Panc1 (cell line): Measurements from ENCODE around the gene KRT6C. TPM values are rescaled to one million over a fixed set of nuclear protein-coding genes. Genes with fewer than 3 reads are reported as not detected.

ENCODE experiments used
- ATAC-seq: fragments of 200-7000 bp; cut with Tn5 transposase; 2 replicates; pipeline ENCODE4 v1.9.1; 2020; ENCODE audit warnings: mild to moderate bottlenecking, moderate library complexity
- BruUV-seq: library from RNA; stranded (reverse); fragments of 400-500 nt; replicated peaks from 2 replicates; lab custom pipeline; 2021; lab: Mats Ljungman, UMichigan
- CTCF ChIA-PET: fragments of 300-600 bp; sonication (Branson Sonifier 250); formaldehyde crosslinking; loops from one replicate; lab custom pipeline; 2022; ENCODE audit warnings: antibody characterized with exemption; lab: Charles Lee
- POLR2A ChIA-PET: fragments of 300-600 bp; sonication (Branson Sonifier 250); formaldehyde crosslinking; loops from one replicate; lab custom pipeline; 2022; ENCODE audit warnings: antibody characterized with exemption; lab: Charles Lee
- DNase-seq: peaks from one replicate; pipeline ENCODE4 v3.0.0-alpha.2; 2010; ENCODE audit warnings: low read depth, low spot score
- H3K27ac ChIP-seq: 2 replicates; pipeline ENCODE4 v1.5.1; 2011; ENCODE audit warnings: mild to moderate bottlenecking, low read length, inconsistent platforms
- H3K27me3 ChIP-seq: fragments of 200-500 bp; sonication (Bioruptor generic); 2 replicates; pipeline ENCODE4 v1.6.0; 2014; ENCODE audit warnings: low read length, inconsistent platforms; ENCODE audit not compliant: control insufficient read depth, insufficient read depth
- H3K36me3 ChIP-seq: fragments of 200-500 bp; sonication (Bioruptor generic); 2 replicates; pipeline ENCODE4 v1.5.1; 2014; ENCODE audit warnings: inconsistent platforms, mild to moderate bottlenecking, low read length, moderate library complexity; ENCODE audit not compliant: control insufficient read depth, insufficient read depth
- H3K4me1 ChIP-seq: 2 replicates; pipeline ENCODE4 v1.5.1; 2011; ENCODE audit warnings: inconsistent platforms, mild to moderate bottlenecking, low read length, moderate library complexity; ENCODE audit not compliant: control insufficient read depth, insufficient read depth
- H3K4me3 ChIP-seq, 2 experiments: 2 replicates each; pipeline ENCODE4 v1.5.1; 2011 to 2012; ENCODE audit warnings: low read depth in 2 of 2, low read length in 2 of 2, mild to moderate bottlenecking in 2 of 2, inconsistent platforms in 1 of 2, moderate library complexity in 1 of 2
- H3K9me3 ChIP-seq: fragments of 200-500 bp; sonication (Bioruptor generic); 2 replicates; pipeline ENCODE4 v1.5.1; 2014; ENCODE audit warnings: low read depth, mild to moderate bottlenecking, inconsistent platforms, low read length, moderate library complexity; ENCODE audit not compliant: control insufficient read depth, insufficient read depth
- POLR2AphosphoS5 ChIP-seq: IDR thresholded peaks from 2 replicates; pipeline ENCODE4 v1.6.1; 2012; ENCODE audit warnings: mild to moderate bottlenecking, low read depth, low read length, moderate library complexity
- SIN3A ChIP-seq: IDR thresholded peaks from 2 replicates; pipeline ENCODE4 v1.6.1; 2012; ENCODE audit warnings: low read depth, mild to moderate bottlenecking, low read length, moderate library complexity, borderline replicate concordance; ENCODE audit not compliant: insufficient read depth
- TCF7L2 ChIP-seq: IDR thresholded peaks from 2 replicates; pipeline ENCODE4 v1.6.1; 2011; ENCODE audit warnings: mild to moderate bottlenecking, low read depth, low read length, inconsistent platforms
- in situ Hi-C: cut with HindIII; loops from 2 replicates; pipeline ENCODE4 v1.10.0; 2016; ENCODE audit warnings: low sequenced_read_pairs, low pct_unique_long_range_greater_than_20kb
- intact Hi-C: fragments of 100-400 bp; cut with micrococcal nuclease; formaldehyde crosslinking; loops from one replicate; pipeline ENCODE4 v1.10.0; 2022; ENCODE audit not compliant: unreplicated experiment
- total RNA-seq: library from RNA; stranded (reverse); gene quantifications from one replicate; pipeline ENCODE4 v1.2.1, GENCODE V29; 2021; ENCODE audit not compliant: unreplicated experiment
- TF ChIP-seq, protein P1 (sequence below): fragments of 450-650 bp; IDR thresholded peaks from 2 replicates; pipeline ENCODE4 v1.5.1; 2017; ENCODE audit warnings: mild to moderate bottlenecking
- TF ChIP-seq, protein P2 (sequence below), 2 experiments: IDR thresholded peaks; 2 replicates each; pipeline ENCODE4 v1.6.1; 2011 to 2012; ENCODE audit warnings: low read depth in 2 of 2, control low read depth in 1 of 2, low read length in 1 of 2, mild to moderate bottlenecking in 1 of 2, moderate library complexity in 1 of 2; ENCODE audit not compliant: insufficient read depth in 1 of 2

The KRT6C gene
- total RNA-seq, 1 experiment from 2014 or later: not detected

DNA sequence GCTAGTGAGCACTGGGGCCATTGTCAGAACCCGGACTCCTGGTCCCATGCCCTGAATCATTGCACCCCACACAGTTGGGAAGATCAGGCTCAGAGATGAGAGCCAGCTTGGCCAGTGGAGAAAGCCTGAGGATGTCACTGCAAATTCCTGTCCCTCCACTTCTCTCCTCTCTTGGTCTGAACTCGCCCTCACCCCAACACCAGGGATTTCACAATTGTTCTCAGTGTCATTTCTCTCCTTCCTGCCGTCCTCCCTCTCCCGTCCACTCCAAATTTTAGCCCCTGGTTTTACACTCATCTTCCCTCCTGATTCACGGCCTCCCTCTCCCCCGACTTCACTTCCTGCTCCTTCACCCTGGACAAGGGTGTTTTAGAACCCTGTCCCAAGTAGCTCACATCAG lies 50.6 kb downstream of the KRT6C start:
- Histone ChIP-seq H3K27me3 (no peaks in the 10 kb centered on the region), H3K36me3 (no peaks in the 10 kb centered on the region), H3K4me1 (no peaks in the 10 kb centered on the region), H3K27ac (no peak overlapping the region), H3K9me3 (no peaks in the 10 kb centered on the region), H3K4me3 (no peak overlapping the region)
- DNase-seq: no peak
- in situ Hi-C loops (no loop called here), intact Hi-C loops (no loop called here)
- BruUV-seq: no TSS peak
- TF ChIP-seq, protein P1, sequence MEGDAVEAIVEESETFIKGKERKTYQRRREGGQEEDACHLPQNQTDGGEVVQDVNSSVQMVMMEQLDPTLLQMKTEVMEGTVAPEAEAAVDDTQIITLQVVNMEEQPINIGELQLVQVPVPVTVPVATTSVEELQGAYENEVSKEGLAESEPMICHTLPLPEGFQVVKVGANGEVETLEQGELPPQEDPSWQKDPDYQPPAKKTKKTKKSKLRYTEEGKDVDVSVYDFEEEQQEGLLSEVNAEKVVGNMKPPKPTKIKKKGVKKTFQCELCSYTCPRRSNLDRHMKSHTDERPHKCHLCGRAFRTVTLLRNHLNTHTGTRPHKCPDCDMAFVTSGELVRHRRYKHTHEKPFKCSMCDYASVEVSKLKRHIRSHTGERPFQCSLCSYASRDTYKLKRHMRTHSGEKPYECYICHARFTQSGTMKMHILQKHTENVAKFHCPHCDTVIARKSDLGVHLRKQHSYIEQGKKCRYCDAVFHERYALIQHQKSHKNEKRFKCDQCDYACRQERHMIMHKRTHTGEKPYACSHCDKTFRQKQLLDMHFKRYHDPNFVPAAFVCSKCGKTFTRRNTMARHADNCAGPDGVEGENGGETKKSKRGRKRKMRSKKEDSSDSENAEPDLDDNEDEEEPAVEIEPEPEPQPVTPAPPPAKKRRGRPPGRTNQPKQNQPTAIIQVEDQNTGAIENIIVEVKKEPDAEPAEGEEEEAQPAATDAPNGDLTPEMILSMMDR: no peak
- no peak for TF ChIP-seq POLR2AphosphoS5
- TF ChIP-seq, protein P2, sequence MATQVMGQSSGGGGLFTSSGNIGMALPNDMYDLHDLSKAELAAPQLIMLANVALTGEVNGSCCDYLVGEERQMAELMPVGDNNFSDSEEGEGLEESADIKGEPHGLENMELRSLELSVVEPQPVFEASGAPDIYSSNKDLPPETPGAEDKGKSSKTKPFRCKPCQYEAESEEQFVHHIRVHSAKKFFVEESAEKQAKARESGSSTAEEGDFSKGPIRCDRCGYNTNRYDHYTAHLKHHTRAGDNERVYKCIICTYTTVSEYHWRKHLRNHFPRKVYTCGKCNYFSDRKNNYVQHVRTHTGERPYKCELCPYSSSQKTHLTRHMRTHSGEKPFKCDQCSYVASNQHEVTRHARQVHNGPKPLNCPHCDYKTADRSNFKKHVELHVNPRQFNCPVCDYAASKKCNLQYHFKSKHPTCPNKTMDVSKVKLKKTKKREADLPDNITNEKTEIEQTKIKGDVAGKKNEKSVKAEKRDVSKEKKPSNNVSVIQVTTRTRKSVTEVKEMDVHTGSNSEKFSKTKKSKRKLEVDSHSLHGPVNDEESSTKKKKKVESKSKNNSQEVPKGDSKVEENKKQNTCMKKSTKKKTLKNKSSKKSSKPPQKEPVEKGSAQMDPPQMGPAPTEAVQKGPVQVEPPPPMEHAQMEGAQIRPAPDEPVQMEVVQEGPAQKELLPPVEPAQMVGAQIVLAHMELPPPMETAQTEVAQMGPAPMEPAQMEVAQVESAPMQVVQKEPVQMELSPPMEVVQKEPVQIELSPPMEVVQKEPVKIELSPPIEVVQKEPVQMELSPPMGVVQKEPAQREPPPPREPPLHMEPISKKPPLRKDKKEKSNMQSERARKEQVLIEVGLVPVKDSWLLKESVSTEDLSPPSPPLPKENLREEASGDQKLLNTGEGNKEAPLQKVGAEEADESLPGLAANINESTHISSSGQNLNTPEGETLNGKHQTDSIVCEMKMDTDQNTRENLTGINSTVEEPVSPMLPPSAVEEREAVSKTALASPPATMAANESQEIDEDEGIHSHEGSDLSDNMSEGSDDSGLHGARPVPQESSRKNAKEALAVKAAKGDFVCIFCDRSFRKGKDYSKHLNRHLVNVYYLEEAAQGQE (IDR thresholded peaks at IDR 0.05; ENCODE audit: insufficient read depth in 1 of 2, low read depth in 2 of 2, low read length in 1 of 2): no peak
- TF ChIP-seq TCF7L2: no peak
- no peak for TF ChIP-seq SIN3A
- ChIA-PET POLR2A (no interaction called here), CTCF (no interaction called here)
- ATAC-seq: no peak

DNA sequence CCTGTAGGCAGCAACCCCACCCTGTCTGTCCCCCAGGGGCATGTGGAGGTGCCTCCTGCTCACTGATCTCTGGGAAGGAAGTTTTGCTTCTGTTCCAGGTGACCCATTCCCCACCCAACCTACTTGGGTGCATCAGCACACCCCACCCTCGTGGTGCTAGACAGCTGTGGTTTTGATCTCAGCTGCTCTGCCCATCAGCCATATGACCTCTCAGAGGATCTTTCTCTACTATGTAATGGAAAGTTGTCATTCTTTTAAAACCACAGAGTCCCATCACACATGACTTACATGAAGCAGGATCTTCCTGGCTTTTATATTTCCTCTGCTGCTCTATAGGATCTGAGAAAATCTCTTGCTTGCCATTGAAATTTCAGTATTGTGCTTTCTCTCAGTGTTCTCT lies 53.9 kb downstream of the KRT6C start:
- DNase-seq: no peak
- CTCF ChIA-PET: no interaction called here
- Histone ChIP-seq H3K4me1 (no peaks in the 10 kb centered on the region), H3K36me3 (no peaks in the 10 kb centered on the region), H3K27me3 (no peaks in the 10 kb centered on the region), H3K27ac (no peak overlapping the region), H3K4me3 (no peak overlapping the region), H3K9me3 (no peaks in the 10 kb centered on the region)
- intact Hi-C loops: no loop called here
- BruUV-seq: no TSS peak
- TF ChIP-seq SIN3A (no peak), TCF7L2 (no peak), POLR2AphosphoS5 (no peak)
- TF ChIP-seq, protein P1: no peak
- TF ChIP-seq, protein P2 (IDR thresholded peaks at IDR 0.05; ENCODE audit: insufficient read depth in 1 of 2, low read depth in 2 of 2, low read length in 1 of 2): no peak
- ATAC-seq: no peak
- in situ Hi-C loops: no loop called here
- POLR2A ChIA-PET: interaction anchor here (0.6 kb wide), 1 partner anchor 541 kb away, joined by 3 read pairs; no protein-coding TSS in a partner anchor
